Measurements from ENCODE around the gene XAB2.

DNA sequence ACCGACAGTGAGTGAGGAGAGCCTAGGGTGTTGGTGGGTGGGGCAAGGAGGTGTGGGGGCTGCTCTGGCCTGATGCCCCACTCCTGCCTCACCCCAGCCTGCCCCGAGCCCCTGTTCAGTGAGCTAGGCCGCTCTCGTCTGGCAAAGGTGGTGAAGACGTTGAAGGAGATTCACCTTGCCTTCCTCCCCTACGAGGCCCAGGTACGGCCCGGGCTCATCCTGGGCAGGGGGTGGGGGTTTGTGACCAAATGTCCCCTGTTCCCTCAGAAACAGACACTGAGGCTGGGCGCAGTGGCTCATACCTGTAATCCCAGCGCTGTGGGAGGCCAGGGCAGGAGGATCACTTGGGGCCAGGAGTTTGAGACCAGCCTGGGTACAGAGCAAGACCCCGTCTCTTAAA, 11.5 kb upstream of the XAB2 start:
- TF ChIP-seq ZNF701 (tag by site-specific recombination; IDR thresholded peaks at IDR 0.05) (no peak), SP2 (tag by site-specific recombination; IDR thresholded peaks at IDR 0.05) (no peak), ZNF335 (tag by site-specific recombination; conservative IDR thresholded peaks at IDR 0.05) (no peak), ZNF248 (tag by site-specific recombination; IDR thresholded peaks at IDR 0.05) (no peak), ZNF133 (tag by site-specific recombination; IDR thresholded peaks at IDR 0.05) (no peak), ZNF544 (tag by site-specific recombination; IDR thresholded peaks at IDR 0.05) (no peak), ZNF677 (tag by site-specific recombination; IDR thresholded peaks at IDR 0.05) (no peak), ZNF837 (tag by site-specific recombination; IDR thresholded peaks at IDR 0.05) (no peak), TCF7L2 (IDR thresholded peaks at IDR 0.05; ENCODE audit: borderline replicate concordance, low read depth, low read length) (no peak), ZNF561 (tag by site-specific recombination; IDR thresholded peaks at IDR 0.05; ENCODE audit: borderline replicate concordance) (no peak), ZNF274 (IDR thresholded peaks at IDR 0.05; ENCODE audit: low read length) (no peak), ZNF274 (tag by site-specific recombination; IDR thresholded peaks at IDR 0.05; ENCODE audit: borderline replicate concordance) (no peak)
- TF ChIP-seq, protein P1, sequence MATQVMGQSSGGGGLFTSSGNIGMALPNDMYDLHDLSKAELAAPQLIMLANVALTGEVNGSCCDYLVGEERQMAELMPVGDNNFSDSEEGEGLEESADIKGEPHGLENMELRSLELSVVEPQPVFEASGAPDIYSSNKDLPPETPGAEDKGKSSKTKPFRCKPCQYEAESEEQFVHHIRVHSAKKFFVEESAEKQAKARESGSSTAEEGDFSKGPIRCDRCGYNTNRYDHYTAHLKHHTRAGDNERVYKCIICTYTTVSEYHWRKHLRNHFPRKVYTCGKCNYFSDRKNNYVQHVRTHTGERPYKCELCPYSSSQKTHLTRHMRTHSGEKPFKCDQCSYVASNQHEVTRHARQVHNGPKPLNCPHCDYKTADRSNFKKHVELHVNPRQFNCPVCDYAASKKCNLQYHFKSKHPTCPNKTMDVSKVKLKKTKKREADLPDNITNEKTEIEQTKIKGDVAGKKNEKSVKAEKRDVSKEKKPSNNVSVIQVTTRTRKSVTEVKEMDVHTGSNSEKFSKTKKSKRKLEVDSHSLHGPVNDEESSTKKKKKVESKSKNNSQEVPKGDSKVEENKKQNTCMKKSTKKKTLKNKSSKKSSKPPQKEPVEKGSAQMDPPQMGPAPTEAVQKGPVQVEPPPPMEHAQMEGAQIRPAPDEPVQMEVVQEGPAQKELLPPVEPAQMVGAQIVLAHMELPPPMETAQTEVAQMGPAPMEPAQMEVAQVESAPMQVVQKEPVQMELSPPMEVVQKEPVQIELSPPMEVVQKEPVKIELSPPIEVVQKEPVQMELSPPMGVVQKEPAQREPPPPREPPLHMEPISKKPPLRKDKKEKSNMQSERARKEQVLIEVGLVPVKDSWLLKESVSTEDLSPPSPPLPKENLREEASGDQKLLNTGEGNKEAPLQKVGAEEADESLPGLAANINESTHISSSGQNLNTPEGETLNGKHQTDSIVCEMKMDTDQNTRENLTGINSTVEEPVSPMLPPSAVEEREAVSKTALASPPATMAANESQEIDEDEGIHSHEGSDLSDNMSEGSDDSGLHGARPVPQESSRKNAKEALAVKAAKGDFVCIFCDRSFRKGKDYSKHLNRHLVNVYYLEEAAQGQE (tag by site-specific recombination; IDR thresholded peaks at IDR 0.05), result no peak
- TF ChIP-seq, protein P2, sequence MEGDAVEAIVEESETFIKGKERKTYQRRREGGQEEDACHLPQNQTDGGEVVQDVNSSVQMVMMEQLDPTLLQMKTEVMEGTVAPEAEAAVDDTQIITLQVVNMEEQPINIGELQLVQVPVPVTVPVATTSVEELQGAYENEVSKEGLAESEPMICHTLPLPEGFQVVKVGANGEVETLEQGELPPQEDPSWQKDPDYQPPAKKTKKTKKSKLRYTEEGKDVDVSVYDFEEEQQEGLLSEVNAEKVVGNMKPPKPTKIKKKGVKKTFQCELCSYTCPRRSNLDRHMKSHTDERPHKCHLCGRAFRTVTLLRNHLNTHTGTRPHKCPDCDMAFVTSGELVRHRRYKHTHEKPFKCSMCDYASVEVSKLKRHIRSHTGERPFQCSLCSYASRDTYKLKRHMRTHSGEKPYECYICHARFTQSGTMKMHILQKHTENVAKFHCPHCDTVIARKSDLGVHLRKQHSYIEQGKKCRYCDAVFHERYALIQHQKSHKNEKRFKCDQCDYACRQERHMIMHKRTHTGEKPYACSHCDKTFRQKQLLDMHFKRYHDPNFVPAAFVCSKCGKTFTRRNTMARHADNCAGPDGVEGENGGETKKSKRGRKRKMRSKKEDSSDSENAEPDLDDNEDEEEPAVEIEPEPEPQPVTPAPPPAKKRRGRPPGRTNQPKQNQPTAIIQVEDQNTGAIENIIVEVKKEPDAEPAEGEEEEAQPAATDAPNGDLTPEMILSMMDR (tag by site-specific recombination; IDR thresholded peaks at IDR 0.05), result no peak
- TF ChIP-seq, protein P3, sequence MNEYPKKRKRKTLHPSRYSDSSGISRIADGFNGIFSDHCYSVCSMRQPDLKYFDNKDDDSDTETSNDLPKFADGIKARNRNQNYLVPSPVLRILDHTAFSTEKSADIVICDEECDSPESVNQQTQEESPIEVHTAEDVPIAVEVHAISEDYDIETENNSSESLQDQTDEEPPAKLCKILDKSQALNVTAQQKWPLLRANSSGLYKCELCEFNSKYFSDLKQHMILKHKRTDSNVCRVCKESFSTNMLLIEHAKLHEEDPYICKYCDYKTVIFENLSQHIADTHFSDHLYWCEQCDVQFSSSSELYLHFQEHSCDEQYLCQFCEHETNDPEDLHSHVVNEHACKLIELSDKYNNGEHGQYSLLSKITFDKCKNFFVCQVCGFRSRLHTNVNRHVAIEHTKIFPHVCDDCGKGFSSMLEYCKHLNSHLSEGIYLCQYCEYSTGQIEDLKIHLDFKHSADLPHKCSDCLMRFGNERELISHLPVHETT (tag by site-specific recombination; IDR thresholded peaks at IDR 0.05), result no peak

All from HEK293 (cell line).